ENCODE results near the gene THOC6. TPM values are rescaled to one million over a fixed set of nuclear protein-coding genes. Genes with fewer than 3 reads are reported as not detected.

Gene THOC6
- total and polyA plus RNA-seq, 7 experiments from 2014 or later: 25.3 to 60.6 (median 27.0) TPM

GRCh38 chr16:3017344-3017743 is 6.5 kb upstream of the THOC6 start:
- ChIA-PET CTCF (no interaction called here), POLR2A (no interaction called here)
- Mint-ChIP-seq H3K27me3 (peaks cover 0 to 31% (median 0%) of the 10 kb centered on the region in 5 donors), H3K27ac (no peak overlapping the region), H3K9me3 (no peaks in the 10 kb centered on the region), H3K4me3 (peak overlapping the region in 1 of 10 donors; percentile 48), H3K4me1 (peaks cover 0 to 37% (median 31%) of the 10 kb centered on the region in 7 donors), H3K36me3 (no peaks in the 10 kb centered on the region)
- Histone ChIP-seq H3K27me3 (ENCODE audit: control insufficient read depth in 2 of 2, insufficient read depth in 2 of 2, low read length in 2 of 2) (no peaks in the 10 kb centered on the region), H3K4me3 (ENCODE audit: low read length) (no peak overlapping the region), H3K27ac (ENCODE audit: low read depth, low read length) (no peak overlapping the region), H3K4me1 (ENCODE audit: control insufficient read depth in 2 of 2, insufficient read depth in 2 of 2, low read length in 2 of 2) (peaks cover 19 to 29% of the 10 kb centered on the region in 2 donors), H3K36me3 (ENCODE audit: control insufficient read depth in 2 of 3, insufficient read depth in 3 of 3, low read length in 3 of 3) (no peaks in the 10 kb centered on the region), H3K9me3 (ENCODE audit: control insufficient read depth in 2 of 3, low read length in 3 of 3) (no peaks in the 10 kb centered on the region)
- ATAC-seq (no peak), DNase-seq (no peak)
- intact Hi-C loops (cut with micrococcal nuclease): no loop called here

- H3K4me1 Mint-ChIP-seq: peaks cover 5 to 43% (median 35%) of the 10 kb centered on the region in 7 donors
- DNase-seq (no peak), ATAC-seq (no peak)
- intact Hi-C loops (cut with micrococcal nuclease): no loop called here
- peak within 1 kb of the TSS in 9 of 10 donors; percentile 16 to 92 (median 32) for H3K4me3 Mint-ChIP-seq
- peak within 1 kb of the TSS in 3 of 9 donors; percentile 13 to 55 (median 52) for H3K27ac Mint-ChIP-seq
- ChIA-PET POLR2A (no interaction called here), CTCF (interaction anchor here (0.6 to 3.0 kb wide), 2 partner anchors 11 to 242 kb away, joined by 7 to 17 read pairs; no protein-coding TSS in a partner anchor)
- no peaks in the 10 kb centered on the region for H3K27me3 ChIP-seq (ENCODE audit: control insufficient read depth in 2 of 2, insufficient read depth in 2 of 2, low read length in 2 of 2)
- H3K36me3 Mint-ChIP-seq: no peaks in the 10 kb centered on the region
- H3K36me3 ChIP-seq (ENCODE audit: control insufficient read depth in 2 of 3, insufficient read depth in 3 of 3, low read length in 3 of 3): no peaks in the 10 kb centered on the region
- H3K27me3 Mint-ChIP-seq: peaks cover 0 to 29% (median 0%) of the 10 kb centered on the region in 5 donors
- H3K4me3 ChIP-seq (ENCODE audit: low read length): no peak within 1 kb of the TSS
- no peaks in the 10 kb centered on the region for H3K9me3 ChIP-seq (ENCODE audit: control insufficient read depth in 2 of 3, low read length in 3 of 3)
- no peak within 1 kb of the TSS for H3K27ac ChIP-seq (ENCODE audit: low read depth, low read length)
- H3K9me3 Mint-ChIP-seq: no peaks in the 10 kb centered on the region
- H3K4me1 ChIP-seq (ENCODE audit: control insufficient read depth in 2 of 2, insufficient read depth in 2 of 2, low read length in 2 of 2): peaks cover 25 to 35% of the 10 kb centered on the region in 2 donors
Observed at GRCh38 chr16:3017794-3018506, 5.9 kb upstream of the THOC6 start, which contains the start of gene CLDN6. Gene CLDN6, minus strand, starts transcription at chr16:3018183. Its CDS starts 2,162 bp downstream, at chr16:3016021.

- DNase-seq (no peak), ATAC-seq (no peak)
- Mint-ChIP-seq H3K9me3 (no peaks in the 10 kb centered on the region), H3K27me3 (peaks cover 0 to 22% (median 0%) of the 10 kb centered on the region in 5 donors), H3K4me1 (peaks cover 12 to 55% (median 46%) of the 10 kb centered on the region in 7 donors), H3K27ac (peak overlapping the region in 7 of 9 donors; percentile 57 to 92 (median 72)), H3K4me3 (peak overlapping the region; percentile 86 to 93 (median 90)), H3K36me3 (peaks cover 0 to 3% (median 0%) of the 10 kb centered on the region in 5 donors)
- CTCF ChIA-PET: interaction anchor here (1.0 to 3.0 kb wide), 5 partner anchors 9 to 72 kb away, joined by 3 to 17 read pairs (median 7); no protein-coding TSS in a partner anchor
- POLR2A ChIA-PET: interaction anchor here (0.8 to 2.6 kb wide), 8 partner anchors 9 to 115 kb away, joined by 3 to 12 read pairs (median 8); partner anchors contain the start of genes PKMYT1 and ZNF213
- Histone ChIP-seq H3K9me3 (ENCODE audit: control insufficient read depth in 2 of 3, low read length in 3 of 3) (no peaks in the 10 kb centered on the region), H3K4me1 (ENCODE audit: control insufficient read depth in 2 of 2, insufficient read depth in 2 of 2, low read length in 2 of 2) (peaks cover 36 to 43% of the 10 kb centered on the region in 2 donors), H3K4me3 (ENCODE audit: low read length) (peak overlapping the region; percentile 58), H3K27ac (ENCODE audit: low read depth, low read length) (no peak overlapping the region), H3K27me3 (ENCODE audit: control insufficient read depth in 2 of 2, insufficient read depth in 2 of 2, low read length in 2 of 2) (no peaks in the 10 kb centered on the region), H3K36me3 (ENCODE audit: control insufficient read depth in 2 of 3, insufficient read depth in 3 of 3, low read length in 3 of 3) (no peaks in the 10 kb centered on the region)
- intact Hi-C loops (cut with micrococcal nuclease): loop anchor here (1.0 to 10.0 kb wide), 9 partner anchors 9 to 1233 kb away; partner anchors contain the start of genes CEMP1 (in 1 of the 2), CLUAP1 (in 1 of the 2), FLYWCH1 (in 1 of the 2) and PDPK1 (in 1 of the 2)
Observed at GRCh38 chr16:3019594-3020246, 4.1 kb upstream of the THOC6 start.

GRCh38 chr16:3020247-3020603 is 3.6 kb upstream of the THOC6 start, which contains the start of gene TNFRSF12A:
Gene TNFRSF12A, plus strand, starts transcription at chr16:3020368. Its CDS starts 30 bp downstream, at chr16:3020398.
- ATAC-seq: peak; percentile 33
- peak within 1 kb of the TSS; percentile 72 to 98 (median 88) for H3K27ac Mint-ChIP-seq
- peak in 5 of 9 donors; percentile 26 to 80 (median 45) for DNase-seq
- H3K4me3 Mint-ChIP-seq: peak within 1 kb of the TSS; percentile 86 to 93 (median 91)
- H3K9me3 ChIP-seq (ENCODE audit: control insufficient read depth in 2 of 3, low read length in 3 of 3): no peaks in the 10 kb centered on the region
- no peaks in the 10 kb centered on the region for H3K36me3 ChIP-seq (ENCODE audit: control insufficient read depth in 2 of 3, insufficient read depth in 3 of 3, low read length in 3 of 3)
- H3K4me3 ChIP-seq (ENCODE audit: low read length): peak within 1 kb of the TSS; percentile 58
- peaks cover 36 to 43% of the 10 kb centered on the region in 2 donors for H3K4me1 ChIP-seq (ENCODE audit: control insufficient read depth in 2 of 2, insufficient read depth in 2 of 2, low read length in 2 of 2)
- CTCF ChIA-PET: interaction anchor here (1.0 to 3.0 kb wide), 5 partner anchors 8 to 71 kb away, joined by 3 to 17 read pairs (median 5); no protein-coding TSS in a partner anchor
- peaks cover 0 to 3% (median 0%) of the 10 kb centered on the region in 5 donors for H3K36me3 Mint-ChIP-seq
- no peaks in the 10 kb centered on the region for H3K27me3 ChIP-seq (ENCODE audit: control insufficient read depth in 2 of 2, insufficient read depth in 2 of 2, low read length in 2 of 2)
- POLR2A ChIA-PET: interaction anchor here (1.0 to 2.6 kb wide), 8 partner anchors 9 to 114 kb away, joined by 3 to 12 read pairs (median 8); partner anchors contain the start of genes PKMYT1 and ZNF213
- peaks cover 12 to 55% (median 46%) of the 10 kb centered on the region in 7 donors for H3K4me1 Mint-ChIP-seq
- peaks cover 0 to 17% (median 0%) of the 10 kb centered on the region in 5 donors for H3K27me3 Mint-ChIP-seq
- no peaks in the 10 kb centered on the region for H3K9me3 Mint-ChIP-seq
- peak within 1 kb of the TSS; percentile 63 for H3K27ac ChIP-seq (ENCODE audit: low read depth, low read length)
- intact Hi-C loops (cut with micrococcal nuclease): loop anchor here (1.0 to 10.0 kb wide), 9 partner anchors 8 to 1232 kb away; partner anchors contain the start of genes CEMP1 (in 1 of the 2), CLUAP1 (in 1 of the 2), FLYWCH1 (in 1 of the 2) and PDPK1 (in 1 of the 2)

GRCh38 chr16:3020604-3021448 is 3.0 kb upstream of the THOC6 start:
- Histone ChIP-seq H3K9me3 (ENCODE audit: control insufficient read depth in 2 of 3, low read length in 3 of 3) (no peaks in the 10 kb centered on the region), H3K4me3 (ENCODE audit: low read length) (peak overlapping the region; percentile 58), H3K4me1 (ENCODE audit: control insufficient read depth in 2 of 2, insufficient read depth in 2 of 2, low read length in 2 of 2) (peaks cover 36 to 43% of the 10 kb centered on the region in 2 donors), H3K36me3 (ENCODE audit: control insufficient read depth in 2 of 3, insufficient read depth in 3 of 3, low read length in 3 of 3) (peaks cover 0 to 4% (median 0%) of the 10 kb centered on the region in 3 experiments), H3K27ac (ENCODE audit: low read depth, low read length) (peak overlapping the region; percentile 63), H3K27me3 (ENCODE audit: control insufficient read depth in 2 of 2, insufficient read depth in 2 of 2, low read length in 2 of 2) (no peaks in the 10 kb centered on the region)
- Mint-ChIP-seq H3K4me1 (peaks cover 12 to 59% (median 46%) of the 10 kb centered on the region in 7 donors), H3K9me3 (no peaks in the 10 kb centered on the region), H3K27me3 (peaks cover 0 to 17% (median 0%) of the 10 kb centered on the region in 5 donors), H3K4me3 (peak overlapping the region; percentile 84 to 93 (median 90)), H3K36me3 (peaks cover 0 to 3% (median 0%) of the 10 kb centered on the region in 5 donors), H3K27ac (peak overlapping the region; percentile 72 to 98 (median 88))
- intact Hi-C loops (cut with micrococcal nuclease): loop anchor here (1.0 to 10.0 kb wide), 10 partner anchors 7 to 1231 kb away; partner anchors contain the start of genes CEMP1 (in 1 of the 2), CLUAP1 (in 1 of the 2), FLYWCH1 (in 1 of the 2) and PDPK1 (in 1 of the 2)
- ChIA-PET CTCF (interaction anchor here (1.0 to 3.0 kb wide), 5 partner anchors 8 to 70 kb away, joined by 3 to 17 read pairs (median 5); no protein-coding TSS in a partner anchor), POLR2A (interaction anchor here (1.0 to 2.6 kb wide), 9 partner anchors 8 to 246 kb away, joined by 3 to 12 read pairs (median 8); partner anchors contain the start of genes PKMYT1 and ZNF213)
- ATAC-seq (no peak), DNase-seq (peak in 2 of 9 donors; percentile 59 to 74)

All from naive thymus-derived CD4-positive, alpha-beta T cell (primary cell).